SK-N-SH treated with all-trans-retinoic acid at 6 μM for 48 hours (cell line): ENCODE data around the gene RNPS1.

Source experiments
- ATAC-seq: fragments of 200-7000 bp; cut with Tn5 transposase; 3 replicates; pipeline ENCODE4 v1.9.1; 2020; ENCODE audit warnings: mild to moderate bottlenecking, moderate library complexity
- ARNTL ChIP-seq: fragments of 450-650 bp; formaldehyde crosslinking; IDR thresholded peaks from 2 replicates; pipeline ENCODE4 v1.5.0; 2020; ENCODE audit warnings: low read depth, mild to moderate bottlenecking, moderate library complexity, borderline replicate concordance
- CREB5 ChIP-seq: fragments of 250-450 bp; sonication (Bioruptor Pico); IDR thresholded peaks from 2 replicates; pipeline ENCODE4 v1.5.1; 2020; ENCODE audit warnings: low read depth, mild to moderate bottlenecking, moderate library complexity
- CSDC2 ChIP-seq: fragments of 250-450 bp; sonication (Bioruptor Pico); IDR thresholded peaks from 2 replicates; pipeline ENCODE4 v1.5.0; 2020; ENCODE audit warnings: mild to moderate bottlenecking, moderate library complexity
- CSRNP3 ChIP-seq: fragments of 250-450 bp; sonication (Bioruptor Pico); IDR thresholded peaks from 2 replicates; pipeline ENCODE4 v1.5.1; 2021; ENCODE audit warnings: mild to moderate bottlenecking, moderate library complexity
- ESRRG ChIP-seq: fragments of 250-450 bp; sonication (Bioruptor Pico); IDR thresholded peaks from 2 replicates; pipeline ENCODE4 v1.6.1; 2021; ENCODE audit warnings: mild to moderate bottlenecking
- GLIS3 ChIP-seq: fragments of 250-450 bp; sonication (Bioruptor Pico); IDR thresholded peaks from 2 replicates; pipeline ENCODE4 v1.5.0; 2020; ENCODE audit warnings: mild to moderate bottlenecking, moderate library complexity
- ISL1 ChIP-seq: fragments of 250-450 bp; sonication (Bioruptor Pico); IDR thresholded peaks from 2 replicates; pipeline ENCODE4 v2.1.2; 2022; ENCODE audit warnings: mild to moderate bottlenecking, moderate library complexity
- OSR1 ChIP-seq: fragments of 250-450 bp; sonication (Bioruptor Pico); IDR thresholded peaks from 2 replicates; pipeline ENCODE4 v1.8.0; 2022; ENCODE audit warnings: moderate library complexity, mild to moderate bottlenecking, inconsistent platforms
- PATZ1 ChIP-seq: fragments of 250-450 bp; sonication (Bioruptor Pico); IDR thresholded peaks from 2 replicates; pipeline ENCODE4 v1.8.0; 2020; ENCODE audit warnings: mild to moderate bottlenecking, moderate library complexity, borderline replicate concordance
- PPARA ChIP-seq: fragments of 250-450 bp; sonication (Bioruptor Pico); IDR thresholded peaks from 2 replicates; pipeline ENCODE4 v1.5.0; 2020; ENCODE audit warnings: mild to moderate bottlenecking, borderline replicate concordance
- RARB ChIP-seq: fragments of 250-450 bp; sonication (Bioruptor Pico); IDR thresholded peaks from 2 replicates; pipeline ENCODE4 v1.8.0; 2021; ENCODE audit warnings: mild to moderate bottlenecking, moderate library complexity
- TCF4 ChIP-seq: fragments of 250-450 bp; sonication (Bioruptor Pico); IDR thresholded peaks from 2 replicates; pipeline ENCODE4 v1.8.0; 2021; ENCODE audit warnings: mild to moderate bottlenecking, moderate library complexity, borderline replicate concordance
- TOX ChIP-seq: fragments of 250-450 bp; sonication (Bioruptor Pico); IDR thresholded peaks from 2 replicates; pipeline ENCODE4 v1.8.0; 2021; ENCODE audit warnings: mild to moderate bottlenecking, moderate library complexity, borderline replicate concordance
- TSHZ2 ChIP-seq: fragments of 250-450 bp; sonication (Bioruptor Pico); IDR thresholded peaks from 2 replicates; pipeline ENCODE4 v1.5.0; 2020; ENCODE audit warnings: mild to moderate bottlenecking, moderate library complexity
- ZFP3 ChIP-seq: fragments of 250-450 bp; sonication (Bioruptor Pico); IDR thresholded peaks from 2 replicates; pipeline ENCODE4 v1.5.0; 2020; ENCODE audit warnings: mild to moderate bottlenecking, moderate library complexity
- ZFP30 ChIP-seq: fragments of 450-650 bp; formaldehyde crosslinking; IDR thresholded peaks from 2 replicates; pipeline ENCODE4 v1.5.0; 2022; ENCODE audit warnings: mild to moderate bottlenecking, moderate library complexity
- ZNF70 ChIP-seq: fragments of 450-650 bp; formaldehyde crosslinking; IDR thresholded peaks from 2 replicates; pipeline ENCODE4 v1.5.0; 2020; ENCODE audit warnings: mild to moderate bottlenecking, moderate library complexity
- ZNF8 ChIP-seq: fragments of 450-650 bp; formaldehyde crosslinking; IDR thresholded peaks from 2 replicates; pipeline ENCODE4 v1.5.0; 2020; ENCODE audit warnings: mild to moderate bottlenecking, moderate library complexity

Gene RNPS1

GRCh38 chr16:2210386-2211365 is 57.2 kb downstream of the RNPS1 start, which contains the start of gene BRICD5:
BRICD5 (minus strand) TSS chr16:2210863; CDS start chr16:2210833, 30 bp downstream.
- no peak for ATAC-seq
- TF ChIP-seq CSDC2 (CRISPR knock-in tag) (no peak), GLIS3 (no peak), PATZ1 (CRISPR knock-in tag) (no peak), TOX (CRISPR knock-in tag) (no peak), PPARA (CRISPR knock-in tag) (no peak), ZFP3 (CRISPR knock-in tag) (no peak), ZNF70 (CRISPR knock-in tag) (no peak), ARNTL (CRISPR knock-in tag) (no peak), OSR1 (CRISPR knock-in tag) (no peak), TCF4 (CRISPR knock-in tag) (no peak)
- TF ChIP-seq, all 23 proteins: peak for 0

DNA sequence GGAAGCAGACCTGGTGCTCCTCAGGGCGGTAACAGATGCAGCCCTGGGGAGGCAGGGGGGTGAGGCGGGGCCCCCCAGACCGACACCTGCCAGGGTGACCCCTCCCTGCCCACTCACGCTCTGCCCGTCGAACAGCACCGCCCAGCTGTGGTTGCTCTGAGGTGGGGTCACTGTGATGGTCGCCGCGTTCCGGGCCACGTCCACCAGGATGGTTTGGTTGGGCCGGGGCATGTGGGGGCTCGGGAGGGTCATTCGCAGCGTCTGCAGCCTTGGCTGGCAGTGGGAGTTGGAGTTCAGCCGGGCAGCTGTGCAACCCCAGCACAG is 58.0 kb downstream of the RNPS1 start:
- ATAC-seq, result no peak
- no peak for TF ChIP-seq RARB (CRISPR knock-in tag)
- TF ChIP-seq CSRNP3 (CRISPR knock-in tag), result no peak
- TF ChIP-seq ESRRG, result no peak
- TF ChIP-seq OSR1 (CRISPR knock-in tag), result no peak
- no peak for TF ChIP-seq ZFP30 (CRISPR knock-in tag)
- TF ChIP-seq ISL1 (CRISPR knock-in tag), result no peak
- TF ChIP-seq PATZ1 (CRISPR knock-in tag), result no peak
- no peak for TF ChIP-seq CREB5 (CRISPR knock-in tag)
- no peak for TF ChIP-seq ZFP3 (CRISPR knock-in tag)
- no peak for TF ChIP-seq ZNF8 (CRISPR knock-in tag)
- TF ChIP-seq TOX (CRISPR knock-in tag), result no peak
- no peak for TF ChIP-seq TSHZ2 (CRISPR knock-in tag)
- no peak for TF ChIP-seq ARNTL (CRISPR knock-in tag)
- no peak for TF ChIP-seq CSDC2 (CRISPR knock-in tag)
